GM21619 (cell line): Measurements from ENCODE around the gene GGA3.
A peak's percentile ranks its signal among the peaks of the same experiment; 100 is the strongest.
"Not testable (repeated sequence)": the region's sequence is repeated elsewhere in the genome, so short reads cannot be mapped to it uniquely, and the experiment has no call there.

Source experiments
- ATAC-seq: cut with Tn5 transposase; IDR thresholded peaks from one replicate; pipeline ENCODE4 v1.9.1; 2021; ENCODE audit not compliant: unreplicated experiment

GGA3 gene

DNA sequence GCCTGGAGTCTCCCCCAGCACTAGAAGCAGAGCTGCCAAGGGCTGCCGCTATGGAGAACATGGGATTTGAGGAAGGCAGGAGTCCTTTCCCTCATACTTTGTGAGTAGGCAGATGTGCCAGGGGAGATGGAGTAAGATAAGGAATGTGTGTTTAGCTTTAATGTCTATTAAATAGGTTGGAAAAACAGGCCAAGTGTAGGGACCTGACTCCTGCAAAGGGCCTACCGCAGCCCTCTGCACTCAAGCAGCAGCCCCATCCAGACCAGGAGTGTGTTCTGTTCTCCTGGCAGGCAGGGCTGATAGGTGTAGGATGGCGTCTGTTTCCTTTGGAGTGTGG, 11.4 kb upstream of the GGA3 start:
- no peak for ATAC-seq

DNA sequence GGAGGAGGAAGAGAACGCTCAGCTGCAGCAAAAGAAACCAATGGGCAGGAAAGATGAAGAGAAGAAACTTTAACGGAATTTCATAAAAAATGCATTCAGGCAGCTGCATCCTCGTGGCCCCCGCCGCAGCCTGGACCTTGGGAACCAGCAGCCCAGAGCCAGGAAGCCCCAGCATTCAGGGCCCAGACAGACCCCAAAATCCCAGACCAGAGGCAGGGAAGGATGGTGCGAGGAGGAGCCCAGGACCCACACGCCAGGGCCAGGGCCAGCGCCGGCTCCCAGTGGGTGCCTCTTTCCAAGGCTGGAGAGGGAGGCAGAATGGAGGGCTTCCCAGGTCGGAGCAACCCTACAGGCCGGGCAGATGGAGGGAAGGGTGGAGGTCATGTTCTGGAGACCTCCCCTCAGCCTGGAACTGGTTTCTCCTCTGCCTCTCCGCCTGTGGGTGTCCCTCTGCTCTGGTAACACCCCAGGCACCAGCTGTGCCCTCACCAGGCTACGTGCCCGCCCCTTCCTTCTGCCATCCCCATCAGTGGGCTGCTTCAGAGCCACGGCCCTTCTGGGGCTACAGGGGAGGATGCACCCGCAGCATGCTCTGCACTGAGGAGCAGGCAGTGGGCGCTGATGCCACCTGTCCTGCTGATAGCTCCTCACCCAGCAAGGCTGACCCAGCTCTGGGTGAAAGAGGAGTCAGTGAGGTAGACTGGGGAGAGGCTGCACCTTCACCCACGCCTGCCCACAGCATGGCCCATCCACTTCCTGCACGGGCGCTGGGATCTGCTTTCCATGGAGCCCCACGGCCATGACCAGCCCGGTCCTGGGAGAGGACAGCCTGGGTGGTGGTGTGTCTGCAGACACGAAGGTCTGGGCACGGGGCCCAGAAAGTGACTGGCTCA, 10.8 kb upstream of the GGA3 start:
- no peak for ATAC-seq

DNA sequence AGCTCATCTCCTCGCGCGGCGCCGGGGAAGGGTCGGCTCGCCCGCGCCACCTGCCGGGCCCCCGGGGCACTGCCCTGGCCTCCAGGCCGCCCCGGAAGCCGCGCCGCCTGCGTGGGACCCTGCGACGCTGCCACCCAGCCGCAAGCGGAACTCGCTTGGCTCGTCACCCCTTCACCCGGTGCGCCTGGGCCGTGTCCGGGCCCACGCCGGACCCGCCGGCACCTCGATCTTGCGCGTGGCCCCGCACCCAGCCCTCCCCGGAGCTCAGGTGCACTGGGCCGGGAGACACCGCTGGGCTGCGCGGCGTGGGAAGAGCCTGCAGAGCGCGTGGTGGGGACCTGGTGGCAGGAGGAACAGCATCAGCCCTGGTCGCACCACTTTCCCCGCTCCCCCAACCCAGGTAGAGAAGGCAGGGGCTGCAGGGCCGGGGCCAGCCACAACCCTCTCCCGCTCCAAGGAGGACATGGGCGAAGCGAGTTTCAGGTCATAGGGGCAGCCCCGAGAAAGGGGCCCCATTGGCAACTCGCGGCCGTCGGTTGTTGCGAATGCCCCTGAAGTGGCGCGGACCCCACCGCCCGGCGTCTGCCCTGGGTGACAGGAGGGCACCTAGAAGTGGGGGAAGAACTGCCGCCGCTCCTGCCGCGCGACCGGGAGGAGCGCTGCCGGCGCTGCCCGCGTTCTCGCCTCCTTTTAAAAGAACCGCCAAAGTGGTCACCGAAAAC, 10.0 kb upstream of the GGA3 start:
- ATAC-seq: peak; percentile 64

DNA sequence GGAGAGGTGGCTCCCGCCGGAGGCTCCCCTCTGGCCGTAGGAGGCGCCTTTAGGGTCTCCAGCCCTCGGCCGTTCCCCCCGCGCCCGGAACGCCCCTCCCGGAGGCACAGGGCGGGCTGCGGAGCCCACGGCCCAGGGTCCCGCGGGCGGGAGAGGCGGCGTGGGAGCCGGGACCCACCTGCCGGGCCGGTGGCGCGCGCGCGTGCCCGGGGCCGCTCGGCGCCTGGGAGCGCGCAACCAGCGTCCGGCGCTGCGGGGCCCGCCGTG, 9.5 kb upstream of the GGA3 start, which contains the start of gene MIF4GD:
Gene MIF4GD (minus strand): TSS at position 266 of the 267 bp plus-strand sequence. CDS start 1,036 bp downstream, outside the sequence.
- ATAC-seq: no peak

DNA sequence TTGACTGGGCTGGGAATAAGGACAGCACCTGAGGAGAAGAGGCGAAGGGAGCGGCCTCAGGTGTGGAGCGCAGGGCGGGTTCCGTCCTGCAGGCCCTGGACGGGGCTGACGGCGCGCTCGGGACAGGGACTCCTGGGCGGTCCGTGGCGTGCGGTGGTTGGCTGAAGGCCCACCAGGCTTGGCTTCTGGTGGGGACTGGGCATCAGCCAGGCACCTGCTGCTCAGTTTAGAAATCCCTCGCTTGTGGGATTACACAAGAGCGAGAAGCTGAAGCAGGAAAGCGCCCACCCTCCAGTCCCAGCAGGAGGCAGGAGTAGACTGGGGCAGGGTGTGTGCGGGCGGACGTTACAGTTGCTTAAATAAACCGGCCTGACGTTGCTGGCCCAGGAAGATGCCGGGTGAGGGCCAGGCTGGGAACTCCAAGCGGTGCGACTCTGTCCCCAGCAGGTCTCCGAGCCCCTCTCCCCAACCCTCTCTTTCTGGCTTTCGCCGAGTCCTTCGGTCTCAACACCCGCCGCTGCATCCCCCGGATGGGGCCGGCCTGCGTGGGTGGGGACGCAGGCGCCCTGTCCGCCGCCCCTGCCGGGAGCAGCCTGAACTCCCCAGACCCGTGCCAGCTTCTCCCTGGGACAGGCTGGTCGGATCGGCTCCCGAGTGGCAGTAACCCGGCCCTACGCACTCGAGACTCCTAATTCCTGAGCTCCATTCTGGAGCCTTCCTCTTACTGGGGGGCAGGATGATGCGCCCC, 9.0 kb upstream of the GGA3 start:
- peak; percentile 28 for ATAC-seq

DNA sequence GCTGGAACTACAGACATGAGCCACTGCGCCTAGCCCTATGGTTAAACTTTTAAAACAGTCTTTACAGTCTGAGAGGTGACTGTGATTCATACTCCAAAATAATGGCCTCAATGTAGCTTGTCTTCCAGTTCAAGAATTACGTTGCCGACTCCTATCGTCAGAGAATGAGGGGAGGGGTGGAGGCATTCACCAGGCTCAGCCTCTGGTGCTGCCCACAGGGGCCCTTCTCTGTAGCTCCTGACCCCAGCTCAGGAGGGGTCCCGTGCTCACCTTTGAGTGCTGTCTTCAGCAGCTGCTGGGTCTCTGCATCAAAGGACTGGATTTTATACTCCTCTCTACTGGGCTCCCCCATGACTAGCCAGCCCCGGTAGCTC, 8.4 kb upstream of the GGA3 start:
- ATAC-seq: no peak

DNA sequence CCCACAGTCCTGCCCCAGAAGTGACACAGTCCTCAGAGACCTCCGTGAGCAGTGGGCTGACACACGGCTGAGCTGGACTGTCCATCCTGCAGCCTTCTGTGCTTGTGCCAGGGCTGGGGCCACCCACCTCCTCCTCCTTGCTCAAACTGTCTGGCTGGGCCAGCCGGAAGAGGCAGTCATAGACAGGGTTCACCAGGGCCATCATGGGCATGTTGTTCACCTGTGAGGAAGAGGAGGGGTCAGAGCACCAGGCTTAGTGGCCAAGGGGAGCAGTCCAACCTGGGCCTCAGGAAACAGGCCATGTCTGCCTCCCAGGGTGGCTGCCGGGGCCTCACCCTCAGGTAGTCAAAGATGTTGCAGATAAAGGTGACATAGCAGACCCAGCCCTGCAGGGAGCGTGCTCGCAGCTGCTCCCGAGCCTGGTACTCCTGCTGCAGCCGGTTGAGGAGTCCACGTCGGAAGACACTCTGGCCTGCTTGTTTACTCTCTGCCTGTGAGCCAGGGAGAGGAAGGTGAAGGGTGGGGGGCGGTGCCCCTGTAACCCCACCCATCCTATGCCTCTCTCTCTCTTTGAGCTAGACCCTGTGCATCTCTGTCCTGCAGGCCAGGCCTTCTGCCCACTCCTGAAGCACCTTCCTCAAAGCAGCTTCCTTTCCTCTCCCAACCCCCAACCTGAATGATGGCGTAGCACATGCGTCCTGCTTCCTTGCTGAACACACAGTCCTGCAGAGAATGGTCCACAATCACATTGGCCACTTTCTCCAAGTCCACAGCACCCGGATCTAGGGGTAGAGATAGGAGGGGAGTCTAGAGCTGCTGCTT, 6.2 kb upstream of the GGA3 start:
- ATAC-seq: no peak

DNA sequence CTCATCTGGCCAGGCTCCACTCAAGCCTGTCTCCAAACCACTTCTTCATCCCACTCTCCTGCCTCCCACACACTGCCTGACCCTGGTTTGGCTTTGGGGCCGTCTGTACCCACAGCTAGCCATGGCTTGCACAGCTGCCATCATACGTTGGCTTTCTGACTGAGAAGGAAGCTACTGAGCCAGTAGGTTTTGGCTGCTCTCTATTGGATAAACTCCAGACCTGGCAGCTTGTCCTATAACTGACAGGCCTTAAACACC, 5.7 kb upstream of the GGA3 start:
- no peak for ATAC-seq

DNA sequence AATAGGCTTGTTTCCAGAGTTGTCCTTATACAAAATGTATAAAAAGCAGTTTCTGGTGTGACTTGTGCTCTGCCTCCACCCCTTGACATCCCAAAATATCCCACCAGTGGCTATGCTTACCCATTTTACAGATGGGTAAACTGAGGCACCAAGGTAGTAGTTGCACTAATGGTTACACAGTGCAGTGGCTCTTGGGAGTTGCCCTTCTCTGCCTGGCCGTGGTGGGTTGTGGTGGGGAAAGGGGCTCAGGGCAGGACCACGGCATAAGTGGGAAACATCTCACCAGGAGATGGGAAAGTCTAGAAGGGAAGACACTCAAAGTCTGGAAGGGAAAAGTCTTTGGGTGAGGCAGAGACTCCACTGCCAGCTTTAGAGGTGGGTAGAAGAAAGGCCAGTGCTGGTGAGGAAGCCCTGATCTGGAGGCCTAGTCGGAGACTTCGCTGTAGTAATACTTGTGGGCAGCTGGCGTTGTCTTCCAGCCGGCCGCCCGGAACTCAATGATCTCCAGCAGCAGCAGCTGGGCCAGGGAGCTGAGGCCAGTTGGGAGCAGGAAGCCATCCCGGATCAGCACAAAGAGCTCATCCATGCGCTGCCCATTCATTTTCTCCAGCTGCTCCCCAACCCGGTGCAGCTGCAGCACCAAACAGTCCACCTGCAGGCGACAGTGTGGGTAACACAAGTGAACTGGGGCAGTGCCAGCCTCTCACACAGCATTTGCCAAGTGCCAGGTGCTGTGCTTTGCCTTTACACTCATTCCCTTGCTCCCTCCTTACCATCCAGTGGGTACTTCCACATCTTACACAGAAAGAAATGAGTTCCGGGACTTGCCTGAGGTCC, 5.1 kb upstream of the GGA3 start:
- ATAC-seq: no peak

DNA sequence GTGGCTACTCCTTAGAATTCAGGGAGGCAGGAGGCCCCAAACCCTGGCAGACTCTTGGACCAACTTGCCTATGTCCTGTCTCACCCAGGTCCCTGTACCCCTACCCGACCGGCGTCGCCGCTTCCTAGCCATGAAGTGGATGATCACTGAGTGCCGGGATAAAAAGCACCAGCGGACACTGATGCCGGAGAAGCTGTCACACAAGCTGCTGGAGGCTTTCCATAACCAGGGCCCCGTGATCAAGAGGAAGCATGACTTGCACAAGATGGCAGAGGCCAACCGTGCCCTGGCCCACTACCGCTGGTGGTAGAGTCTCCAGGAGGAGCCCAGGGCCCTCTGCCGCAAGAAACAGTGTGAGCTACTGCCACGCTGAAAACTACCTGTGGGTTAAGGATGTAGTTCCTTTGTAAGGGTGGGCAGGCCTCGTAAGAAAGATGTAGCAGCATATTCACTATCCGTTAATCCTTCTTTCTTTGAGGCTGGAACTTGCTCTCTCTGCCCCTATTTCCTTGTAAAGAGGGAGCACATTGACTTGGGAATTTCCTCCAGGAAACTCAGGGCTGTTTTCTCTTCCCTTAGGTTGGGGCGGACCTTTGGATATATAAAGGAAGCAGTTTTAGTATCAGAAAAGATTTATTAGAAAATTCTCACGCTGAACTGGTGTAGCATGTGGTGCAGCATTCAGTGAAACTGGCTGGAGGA, 4.4 kb upstream of the GGA3 start:
- no peak for ATAC-seq

DNA sequence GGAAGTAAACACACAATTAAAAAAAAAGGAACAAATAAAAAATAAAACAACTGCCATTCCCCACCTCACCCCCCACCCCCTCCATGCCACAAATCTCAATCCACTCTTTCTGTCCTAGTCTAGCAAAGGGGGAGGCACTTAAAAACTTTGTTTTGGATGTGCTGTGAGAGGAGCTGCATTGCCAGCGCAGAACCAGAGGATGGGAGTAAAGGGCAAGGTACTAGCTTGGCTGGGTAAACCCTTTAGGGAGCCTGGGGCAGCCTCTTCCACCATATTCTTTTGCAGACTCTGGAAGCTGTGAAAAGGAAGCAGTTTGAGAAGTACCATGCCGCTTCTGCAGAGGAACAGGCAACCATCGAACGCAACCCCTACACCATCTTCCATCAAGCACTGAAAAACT, 1.6 kb upstream of the GGA3 start:
- ATAC-seq: no peak

DNA sequence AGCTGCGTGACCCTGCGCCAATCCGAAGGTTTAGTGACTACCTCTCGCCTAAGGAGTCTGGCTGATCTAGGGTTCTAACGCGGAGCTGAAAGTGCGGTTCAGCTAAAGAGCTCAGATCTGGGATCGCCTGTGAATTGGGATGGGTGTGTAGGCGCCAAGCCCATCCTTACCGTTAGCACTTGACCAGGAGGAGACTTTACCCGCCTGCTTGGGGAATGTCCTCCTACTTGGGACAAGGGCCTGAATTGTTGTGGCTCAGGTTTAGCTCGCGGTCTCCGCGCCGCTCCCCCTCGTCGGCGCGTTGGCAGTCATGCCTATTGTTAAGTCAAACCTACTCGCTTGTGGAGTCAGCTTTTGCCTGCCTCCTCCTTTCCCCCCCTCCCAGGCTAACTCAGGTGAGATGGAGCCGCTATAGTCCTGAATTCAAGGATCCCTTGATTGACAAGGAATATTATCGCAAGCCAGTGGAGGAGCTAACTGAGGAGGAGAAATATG, 753 bp upstream of the GGA3 start:
- no peak for ATAC-seq

DNA sequence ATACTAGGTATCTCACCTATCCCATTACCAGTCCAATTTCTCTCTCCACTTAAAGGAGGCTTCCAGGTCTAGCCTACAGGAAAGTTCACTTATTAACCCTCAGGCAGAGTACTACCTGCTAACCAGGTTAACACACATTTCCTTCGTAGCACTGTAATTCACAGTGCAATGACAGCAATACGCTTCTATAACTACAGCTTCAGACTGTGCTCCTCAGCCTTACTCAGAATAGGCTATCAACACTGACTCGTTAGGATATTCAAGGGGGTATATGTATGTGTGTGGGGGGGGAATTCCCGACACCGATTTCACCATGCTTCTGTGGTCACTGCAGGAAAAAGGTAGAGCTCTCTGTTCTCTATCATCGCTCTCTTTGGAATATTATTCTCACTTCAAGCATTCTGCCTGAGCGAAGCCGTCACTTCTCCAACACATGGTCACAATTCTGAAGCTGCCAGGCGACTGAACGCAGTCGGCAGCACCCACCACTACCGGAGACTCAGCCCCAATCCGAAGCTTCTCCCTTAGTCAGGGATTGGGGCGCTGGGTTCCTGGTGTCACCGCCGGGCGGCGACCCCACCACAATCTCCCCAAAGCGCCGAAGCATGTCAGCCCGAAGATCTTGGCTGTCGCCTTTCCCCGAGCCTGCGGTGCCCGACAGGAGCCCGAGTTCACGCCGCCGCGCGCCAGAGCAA, 618 bp downstream of the GGA3 start:
- ATAC-seq: peak; percentile 28

DNA sequence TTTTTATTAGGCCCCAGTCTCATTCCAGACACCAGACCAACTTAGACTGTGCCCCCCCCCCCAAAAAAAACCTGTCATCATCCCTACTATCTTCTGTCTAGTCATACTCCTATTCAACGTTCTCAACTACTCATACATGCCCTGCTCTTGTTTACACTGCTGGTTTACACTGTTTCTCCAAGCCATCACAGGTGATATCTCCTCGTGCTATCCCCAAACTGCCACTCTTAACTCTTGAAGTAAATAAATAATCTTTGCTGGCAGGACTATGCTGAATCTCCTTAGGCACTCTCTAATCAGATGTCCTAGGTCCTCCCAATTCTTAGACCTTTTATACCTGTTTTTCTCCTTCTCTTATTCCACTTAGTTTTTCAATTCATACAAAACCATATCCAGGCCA, 4.2 kb downstream of the GGA3 start:
- ATAC-seq: not testable (repeated sequence)

DNA sequence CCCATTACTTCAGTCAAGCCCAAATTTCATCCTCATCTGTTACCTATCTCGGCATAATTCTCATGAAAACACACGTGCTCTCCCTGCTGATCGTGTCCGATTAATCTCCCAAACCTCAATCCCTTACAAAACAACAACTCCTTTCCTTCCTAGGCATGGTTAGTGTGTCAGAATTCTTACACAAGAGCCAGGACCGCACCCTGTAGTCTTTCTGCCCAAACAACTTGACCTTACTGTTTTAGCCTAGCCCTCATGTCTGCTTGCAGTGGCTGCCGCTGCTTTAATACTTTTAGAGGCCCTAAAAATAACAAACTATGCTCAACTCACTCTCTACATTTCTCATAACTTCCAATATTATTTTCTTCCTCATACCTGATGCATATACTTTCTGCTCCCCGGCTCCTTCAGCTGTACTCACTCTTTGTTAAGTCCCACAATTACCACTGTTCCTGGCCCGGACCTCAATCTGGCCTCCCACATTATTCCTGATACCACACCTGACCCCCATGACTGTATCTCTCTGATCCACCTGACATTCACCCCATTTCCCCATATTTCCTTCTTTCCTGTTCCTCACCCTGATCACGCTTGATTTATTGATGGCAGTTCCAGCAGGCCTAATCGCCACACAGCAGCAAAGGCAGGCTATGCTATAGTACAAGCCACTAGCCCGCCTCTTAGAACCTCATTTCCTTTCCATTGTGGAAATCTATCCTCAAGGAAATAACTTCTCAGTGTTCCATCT, 5.3 kb downstream of the GGA3 start:
- ATAC-seq: not testable (repeated sequence)

DNA sequence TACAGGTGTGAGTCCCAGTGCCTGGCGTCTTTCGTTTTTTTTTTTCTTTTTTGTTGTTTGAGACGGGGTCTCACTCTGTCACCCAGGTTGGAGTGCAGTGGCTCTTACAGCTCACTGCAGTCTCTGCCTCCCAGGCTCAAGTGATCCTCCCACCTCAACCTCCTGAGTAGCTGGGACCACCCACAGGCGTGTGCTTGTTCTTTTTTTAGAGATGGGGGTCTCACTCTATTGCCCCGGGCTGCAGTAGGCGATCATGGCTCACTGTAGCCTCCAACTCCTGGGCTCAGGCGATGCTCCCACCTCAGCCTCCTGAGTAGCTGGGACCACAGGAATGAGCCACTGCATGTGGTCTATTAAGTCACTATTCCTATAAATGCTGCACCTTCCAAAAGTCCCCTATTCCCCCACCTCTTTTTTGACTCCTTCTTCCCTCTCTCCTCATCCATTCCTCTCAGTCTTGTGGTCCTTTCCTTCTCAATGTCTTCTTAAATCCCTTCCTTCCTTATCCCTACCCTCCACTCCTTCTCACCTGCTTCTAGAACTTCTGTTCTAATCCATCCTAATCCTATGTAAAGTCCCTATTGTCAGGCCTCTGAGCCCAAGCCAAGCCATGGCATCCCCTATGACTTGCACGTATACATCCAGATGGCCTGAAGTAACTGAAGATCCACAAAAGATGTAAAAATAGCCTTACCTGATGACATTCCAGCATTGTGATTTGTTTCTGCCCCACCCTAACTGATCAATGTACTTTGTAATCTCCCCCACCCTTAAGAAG, 9.2 kb downstream of the GGA3 start:
- no peak for ATAC-seq

DNA sequence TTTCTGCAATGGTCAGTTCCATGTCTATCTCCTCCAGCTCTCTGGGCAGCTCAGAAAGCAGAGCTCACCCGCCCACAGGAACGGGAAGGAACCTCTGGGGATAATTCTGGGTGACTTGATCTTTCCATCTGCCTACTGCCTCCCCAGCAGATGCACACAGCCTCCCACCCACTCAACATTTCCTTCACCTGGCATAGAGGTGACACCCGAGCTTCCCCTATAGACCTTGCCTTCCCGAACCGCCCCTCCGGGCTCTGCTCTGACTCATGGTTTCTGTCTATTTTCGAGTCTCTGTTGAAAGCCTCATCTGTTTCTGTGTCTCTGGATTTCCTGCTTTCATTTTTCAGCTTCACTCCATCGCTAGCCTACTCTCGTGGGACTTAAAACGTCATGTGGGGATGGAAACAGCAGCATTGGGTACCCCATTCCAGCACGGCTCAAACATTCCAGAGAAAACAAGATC, 11.4 kb downstream of the GGA3 start:
- peak; percentile 90 for ATAC-seq

DNA sequence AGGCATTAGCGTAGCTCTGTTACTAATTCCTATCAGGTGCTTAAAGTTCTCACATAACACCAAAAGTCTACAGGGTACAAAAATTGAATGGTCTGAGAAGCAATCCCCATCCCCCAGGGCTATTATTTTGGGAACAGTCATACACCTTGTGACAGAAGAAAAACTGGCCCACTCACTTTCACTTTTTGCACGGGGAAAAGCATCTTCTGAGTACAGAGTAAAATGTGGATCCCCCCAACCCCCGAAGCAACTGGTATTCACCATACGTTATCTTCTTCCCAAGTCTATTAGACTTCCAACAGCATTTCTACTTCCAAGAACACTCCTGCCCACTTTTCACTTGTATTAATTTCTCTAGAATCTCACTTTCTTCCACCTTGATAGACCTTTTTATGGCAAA, 11.8 kb downstream of the GGA3 start:
- no peak for ATAC-seq
